ENCODE results near the gene SH3D19. TPM values are rescaled to one million over a fixed set of nuclear protein-coding genes. Genes with fewer than 3 reads are reported as not detected.
"Not testable (repeated sequence)": the region's sequence is repeated elsewhere in the genome, so short reads cannot be mapped to it uniquely, and the experiment has no call there.

SH3D19 gene
- total RNA-seq, 1 donor from 2014 or later: 32.0 TPM

DNA sequence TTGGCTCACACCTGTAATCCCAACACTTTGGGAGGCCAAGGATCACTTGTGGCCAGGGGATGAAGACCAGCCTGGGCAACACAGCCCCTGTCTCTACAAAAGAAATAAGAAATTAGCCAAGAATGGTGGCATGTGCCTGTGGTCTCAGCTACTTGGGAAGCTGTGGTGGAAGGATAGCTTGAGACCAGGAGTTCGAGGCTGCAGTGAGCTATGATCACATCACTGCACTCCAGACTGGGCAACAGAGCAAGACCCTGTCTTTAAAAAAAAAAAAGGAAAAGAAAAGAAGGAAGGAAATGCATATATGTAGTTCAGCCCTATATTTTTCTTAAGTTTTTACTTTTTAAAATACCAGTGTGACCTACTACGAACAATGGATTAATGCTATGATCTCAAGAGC, 33.4 kb downstream of the SH3D19 start:
- peaks cover 8% of the 10 kb centered on the region for H3K9me3 Mint-ChIP-seq (ENCODE audit: low read depth)
- peak overlapping the region; percentile 45 for H3K27ac Mint-ChIP-seq (ENCODE audit: unreplicated experiment)
- H3K4me1 Mint-ChIP-seq (ENCODE audit: low read depth): peaks cover 21% of the 10 kb centered on the region
- no peak for DNase-seq (ENCODE audit: low spot score)
- no peaks in the 10 kb centered on the region for H3K27me3 Mint-ChIP-seq (ENCODE audit: low read depth)
- no peak overlapping the region for H3K4me3 Mint-ChIP-seq (ENCODE audit: unreplicated experiment)
- peaks cover 2% of the 10 kb centered on the region for H3K36me3 Mint-ChIP-seq (ENCODE audit: low read depth)
- TF ChIP-seq, protein P1, sequence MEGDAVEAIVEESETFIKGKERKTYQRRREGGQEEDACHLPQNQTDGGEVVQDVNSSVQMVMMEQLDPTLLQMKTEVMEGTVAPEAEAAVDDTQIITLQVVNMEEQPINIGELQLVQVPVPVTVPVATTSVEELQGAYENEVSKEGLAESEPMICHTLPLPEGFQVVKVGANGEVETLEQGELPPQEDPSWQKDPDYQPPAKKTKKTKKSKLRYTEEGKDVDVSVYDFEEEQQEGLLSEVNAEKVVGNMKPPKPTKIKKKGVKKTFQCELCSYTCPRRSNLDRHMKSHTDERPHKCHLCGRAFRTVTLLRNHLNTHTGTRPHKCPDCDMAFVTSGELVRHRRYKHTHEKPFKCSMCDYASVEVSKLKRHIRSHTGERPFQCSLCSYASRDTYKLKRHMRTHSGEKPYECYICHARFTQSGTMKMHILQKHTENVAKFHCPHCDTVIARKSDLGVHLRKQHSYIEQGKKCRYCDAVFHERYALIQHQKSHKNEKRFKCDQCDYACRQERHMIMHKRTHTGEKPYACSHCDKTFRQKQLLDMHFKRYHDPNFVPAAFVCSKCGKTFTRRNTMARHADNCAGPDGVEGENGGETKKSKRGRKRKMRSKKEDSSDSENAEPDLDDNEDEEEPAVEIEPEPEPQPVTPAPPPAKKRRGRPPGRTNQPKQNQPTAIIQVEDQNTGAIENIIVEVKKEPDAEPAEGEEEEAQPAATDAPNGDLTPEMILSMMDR (IDR thresholded peaks at IDR 0.05): no peak

DNA sequence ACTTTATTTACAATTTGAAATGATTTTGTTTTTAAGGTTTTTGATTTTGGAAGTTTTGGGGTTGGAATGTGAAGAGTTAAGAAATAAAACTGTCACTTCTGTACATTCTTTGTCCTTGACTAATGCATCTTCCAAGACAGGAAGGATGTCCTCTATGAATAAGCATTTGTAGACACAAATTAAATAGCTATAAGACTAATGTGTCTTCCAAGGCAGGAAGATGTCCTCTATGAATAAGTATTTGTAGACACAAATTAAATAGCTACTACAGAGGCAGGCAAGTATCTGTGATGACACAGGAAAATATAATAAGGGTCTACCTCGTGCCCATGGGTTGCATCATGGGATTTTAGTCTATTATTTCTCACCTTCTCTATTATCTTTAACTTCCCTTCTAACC, 33.9 kb downstream of the SH3D19 start:
- Mint-ChIP-seq H3K9me3 (ENCODE audit: low read depth) (peaks cover 8% of the 10 kb centered on the region), H3K27me3 (ENCODE audit: low read depth) (no peaks in the 10 kb centered on the region), H3K36me3 (ENCODE audit: low read depth) (peaks cover 2% of the 10 kb centered on the region), H3K27ac (ENCODE audit: unreplicated experiment) (peak overlapping the region; percentile 45), H3K4me1 (ENCODE audit: low read depth) (peaks cover 16% of the 10 kb centered on the region), H3K4me3 (ENCODE audit: unreplicated experiment) (no peak overlapping the region)
- TF ChIP-seq, protein P1 (IDR thresholded peaks at IDR 0.05): no peak
- no peak for DNase-seq (ENCODE audit: low spot score)

DNA sequence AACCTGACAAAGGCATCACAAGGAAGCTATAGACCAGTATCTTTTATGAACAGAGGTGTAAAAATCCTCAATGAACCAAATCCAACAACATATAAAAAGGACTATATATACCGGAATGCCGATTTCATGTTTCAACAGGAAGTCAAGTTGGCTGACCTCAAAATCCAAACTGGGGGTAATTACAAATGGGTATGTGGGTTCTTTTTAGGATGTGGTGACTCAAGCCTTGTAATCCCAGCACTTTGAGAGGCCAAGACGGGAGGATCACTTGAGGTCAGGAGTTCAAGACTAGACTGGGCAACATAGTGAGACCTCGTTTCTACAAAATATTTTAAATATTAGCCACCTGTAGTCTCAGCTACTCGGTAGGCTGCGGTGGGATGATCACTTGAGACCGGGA, 38.0 kb downstream of the SH3D19 start:
- Mint-ChIP-seq H3K4me1 (ENCODE audit: low read depth) (peaks cover 15% of the 10 kb centered on the region), H3K27ac (ENCODE audit: unreplicated experiment) (no peak overlapping the region), H3K36me3 (ENCODE audit: low read depth) (peaks cover 5% of the 10 kb centered on the region), H3K4me3 (ENCODE audit: unreplicated experiment) (no peak overlapping the region), H3K9me3 (ENCODE audit: low read depth) (peaks cover 22% of the 10 kb centered on the region), H3K27me3 (ENCODE audit: low read depth) (no peaks in the 10 kb centered on the region)
- DNase-seq (ENCODE audit: low spot score): no peak
- TF ChIP-seq, protein P1 (IDR thresholded peaks at IDR 0.05): no peak

DNA sequence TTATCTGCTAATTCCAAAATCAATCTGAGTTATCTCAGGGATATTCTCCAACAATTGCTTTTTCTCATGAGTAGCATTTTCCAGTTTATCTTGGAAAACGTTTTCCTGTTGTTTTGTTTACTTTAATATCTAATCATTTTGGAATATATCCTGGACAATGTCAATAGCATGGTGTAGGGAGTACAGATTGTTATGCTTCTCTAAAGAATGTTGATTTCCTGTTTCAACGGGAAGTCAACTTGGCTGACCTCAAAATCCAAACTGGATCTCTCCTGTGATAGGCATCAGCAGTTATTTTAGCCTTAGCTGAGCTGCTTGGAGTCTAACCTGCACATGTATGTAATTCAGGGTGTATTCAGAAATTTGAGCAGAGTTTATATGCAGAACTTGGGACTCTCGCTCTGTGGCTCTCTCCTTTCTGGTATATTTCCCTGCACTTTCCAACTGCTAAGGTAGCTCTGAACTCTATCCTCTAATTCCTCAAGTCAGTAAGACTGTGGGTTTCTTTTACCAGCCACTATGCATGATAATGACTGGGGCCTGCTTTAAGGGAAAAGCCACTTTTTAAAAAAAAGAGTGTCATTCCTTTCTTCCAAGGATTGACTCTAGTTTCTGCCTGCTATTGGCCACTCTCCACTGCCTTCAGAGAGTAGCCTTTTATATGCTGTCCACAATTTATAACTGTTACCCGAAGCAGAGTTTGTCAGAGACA, 40.7 kb downstream of the SH3D19 start:
- Mint-ChIP-seq H3K36me3 (ENCODE audit: low read depth) (peaks cover 3% of the 10 kb centered on the region), H3K4me1 (ENCODE audit: low read depth) (peaks cover 4% of the 10 kb centered on the region), H3K4me3 (ENCODE audit: unreplicated experiment) (no peak overlapping the region), H3K9me3 (ENCODE audit: low read depth) (peaks cover 16% of the 10 kb centered on the region), H3K27ac (ENCODE audit: unreplicated experiment) (no peak overlapping the region), H3K27me3 (ENCODE audit: low read depth) (no peaks in the 10 kb centered on the region)
- TF ChIP-seq, protein P1 (IDR thresholded peaks at IDR 0.05): no peak
- DNase-seq (ENCODE audit: low spot score): no peak

DNA sequence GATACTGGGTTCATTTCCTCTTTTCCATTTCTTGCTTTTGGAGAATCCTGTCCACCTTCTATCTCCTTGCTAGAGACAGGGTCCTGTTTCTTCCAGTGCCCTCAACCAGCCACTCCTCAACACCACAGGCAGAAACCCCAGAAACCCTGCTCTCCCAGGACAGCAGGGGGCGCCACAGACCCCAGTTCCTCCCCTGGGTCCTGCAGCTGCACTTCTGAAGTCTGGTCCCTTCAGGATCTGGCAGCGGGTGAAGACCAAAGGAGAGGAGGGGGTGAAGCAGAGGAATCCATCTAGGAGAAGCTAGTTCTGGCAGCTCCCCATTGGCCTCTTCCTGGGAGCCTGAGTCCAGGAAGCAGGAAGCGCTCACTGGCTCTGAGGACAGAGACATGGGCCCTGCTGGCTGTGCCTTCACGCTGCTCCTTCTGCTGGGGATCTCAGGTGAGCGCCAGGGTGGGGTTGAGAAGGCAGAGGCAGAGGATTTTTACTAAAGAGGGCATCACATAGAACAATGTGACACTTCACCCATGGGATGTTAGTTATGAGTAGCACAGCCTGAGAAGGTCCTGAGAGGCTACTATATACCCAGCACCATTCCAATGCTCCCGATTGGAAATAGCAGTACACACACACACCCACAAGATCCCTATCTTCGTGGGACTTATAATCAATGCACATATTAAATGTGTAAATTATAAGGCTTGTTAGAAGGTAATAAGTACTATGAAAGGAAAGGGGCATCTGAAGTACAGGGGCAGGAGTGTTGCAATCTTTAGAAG, 48.4 kb downstream of the SH3D19 start, which contains the start of gene PRSS48:
PRSS48 (plus strand) TSS at position 375 of the 776 bp plus-strand sequence; CDS start at position 387, 12 bp downstream.
- TF ChIP-seq, protein P1 (IDR thresholded peaks at IDR 0.05): peak; percentile 84
- H3K27ac Mint-ChIP-seq (ENCODE audit: unreplicated experiment): no peak within 1 kb of the TSS
- H3K4me3 Mint-ChIP-seq (ENCODE audit: unreplicated experiment): no peak within 1 kb of the TSS
- H3K9me3 Mint-ChIP-seq (ENCODE audit: low read depth): no peaks in the 10 kb centered on the region
- no peaks in the 10 kb centered on the region for H3K36me3 Mint-ChIP-seq (ENCODE audit: low read depth)
- DNase-seq (ENCODE audit: low spot score): no peak
- no peaks in the 10 kb centered on the region for H3K4me1 Mint-ChIP-seq (ENCODE audit: low read depth)
- no peaks in the 10 kb centered on the region for H3K27me3 Mint-ChIP-seq (ENCODE audit: low read depth)

DNA sequence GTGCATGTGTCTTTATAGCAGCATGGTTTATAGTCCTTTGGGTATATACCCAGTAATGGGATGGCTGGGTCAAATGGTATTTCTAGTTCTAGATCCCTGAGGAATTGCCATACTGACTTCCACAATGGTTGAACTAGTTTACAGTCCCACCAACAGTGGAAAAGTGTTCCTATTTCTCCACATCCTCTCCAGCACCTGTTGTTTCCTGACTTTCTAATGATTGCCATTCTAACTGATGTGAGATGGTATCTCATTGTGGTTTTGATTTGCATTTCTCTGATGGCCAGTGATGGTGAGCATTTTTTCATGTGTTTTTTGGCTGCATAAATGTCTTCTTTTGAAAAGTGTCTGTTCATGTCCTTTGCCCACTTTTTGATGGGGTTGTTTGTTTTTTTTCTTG, 56.5 kb downstream of the SH3D19 start:
- H3K9me3 Mint-ChIP-seq (ENCODE audit: low read depth); DNase-seq (ENCODE audit: low spot score); H3K4me1 Mint-ChIP-seq (ENCODE audit: low read depth): not testable (repeated sequence)

More for the DNA sequence above, 56.5 kb downstream of the SH3D19 start:
- not testable (repeated sequence) for H3K36me3 Mint-ChIP-seq (ENCODE audit: low read depth); H3K27me3 Mint-ChIP-seq (ENCODE audit: low read depth); H3K27ac Mint-ChIP-seq (ENCODE audit: unreplicated experiment); H3K4me3 Mint-ChIP-seq (ENCODE audit: unreplicated experiment)
